SH-SY5Y (cell line): ENCODE measurements around the gene MRPS21.

ENCODE experiments used
- GATA2 ChIP-seq: IDR thresholded peaks from 2 replicates; pipeline ENCODE4 v1.6.1; 2011; ENCODE audit warnings: mild to moderate bottlenecking, low read depth, low read length
- GATA3 ChIP-seq: IDR thresholded peaks from 2 replicates; pipeline ENCODE4 v1.6.1; 2011; ENCODE audit warnings: low read depth, mild to moderate bottlenecking, low read length, moderate library complexity

MRPS21 gene

DNA sequence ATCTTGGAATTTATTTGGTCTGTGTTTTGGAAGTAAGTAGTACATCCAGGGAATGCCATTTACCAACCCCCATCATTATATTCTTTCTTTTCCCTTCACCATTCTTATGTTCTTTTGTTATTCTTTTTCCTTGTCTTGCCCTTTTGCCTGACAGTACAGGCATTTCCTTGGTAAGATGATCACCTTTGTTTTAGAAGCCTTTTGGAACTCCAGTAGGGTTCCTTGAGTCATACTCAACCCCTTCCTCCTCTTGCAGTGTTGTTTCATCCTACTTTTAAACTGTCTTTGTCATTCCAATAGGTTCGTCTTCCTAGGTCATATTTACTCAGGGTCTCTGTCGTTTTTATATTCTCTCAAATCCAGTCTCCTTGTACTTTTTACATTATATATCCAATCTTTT lies 9.2 kb downstream of the MRPS21 start:
- TF ChIP-seq GATA2 (no peak), GATA3 (no peak)

DNA sequence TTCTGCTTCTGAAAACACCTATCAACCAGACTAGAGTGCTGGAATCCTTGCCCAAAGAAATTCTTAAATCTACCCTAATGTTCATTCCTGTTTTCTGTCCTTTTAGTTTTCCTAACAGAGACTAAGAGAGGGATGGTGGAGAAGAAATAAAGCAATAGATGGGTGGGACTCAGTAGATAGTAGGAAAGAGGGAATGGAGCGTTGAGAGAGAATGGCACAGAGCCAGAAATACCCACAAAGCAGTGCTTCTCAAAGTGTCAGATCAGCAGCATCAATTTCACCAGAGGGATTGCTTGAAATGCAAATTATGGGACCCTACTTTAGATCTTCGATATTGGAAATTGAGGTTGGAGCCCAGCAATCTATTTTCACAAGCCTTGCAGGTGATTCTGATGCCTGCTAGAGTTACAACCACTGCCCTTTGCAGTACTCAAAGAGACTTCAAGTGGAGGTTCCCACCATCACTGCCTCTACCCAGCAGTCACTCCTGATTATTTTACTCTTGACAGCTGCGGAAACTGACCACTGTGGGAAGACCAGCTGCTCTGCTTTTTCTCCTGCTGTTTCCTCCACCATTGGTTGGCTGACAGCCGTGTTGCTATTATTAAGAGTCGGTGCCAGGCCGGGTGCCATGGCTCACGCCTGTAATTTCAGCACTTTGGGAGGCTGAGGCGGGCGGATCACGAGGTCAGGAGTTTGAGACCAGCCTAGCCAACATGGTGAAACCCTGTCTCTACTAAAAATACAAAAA lies 16.3 kb downstream of the MRPS21 start:
- no peak for TF ChIP-seq GATA3
- no peak for TF ChIP-seq GATA2

DNA sequence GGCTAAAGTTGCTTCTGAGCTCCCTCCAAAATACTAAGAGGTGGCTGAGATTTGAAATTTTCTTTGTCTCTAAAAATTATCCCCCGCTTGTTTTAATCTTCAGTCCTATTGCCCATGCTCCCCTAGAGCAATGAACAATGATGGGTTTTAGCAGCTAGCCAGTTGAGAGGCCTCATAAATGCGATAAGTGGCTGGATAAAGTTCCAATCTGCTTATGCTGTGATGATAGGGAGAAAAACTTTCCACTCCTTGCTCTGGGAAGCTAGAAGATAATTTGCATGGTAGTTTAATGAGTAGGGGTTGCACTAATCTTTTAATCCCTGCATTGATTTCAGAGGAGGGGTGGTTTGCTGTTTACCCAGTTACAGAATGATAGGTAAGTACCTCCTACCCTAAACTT lies 18.1 kb downstream of the MRPS21 start:
- TF ChIP-seq GATA2: no peak
- TF ChIP-seq GATA3: no peak

DNA sequence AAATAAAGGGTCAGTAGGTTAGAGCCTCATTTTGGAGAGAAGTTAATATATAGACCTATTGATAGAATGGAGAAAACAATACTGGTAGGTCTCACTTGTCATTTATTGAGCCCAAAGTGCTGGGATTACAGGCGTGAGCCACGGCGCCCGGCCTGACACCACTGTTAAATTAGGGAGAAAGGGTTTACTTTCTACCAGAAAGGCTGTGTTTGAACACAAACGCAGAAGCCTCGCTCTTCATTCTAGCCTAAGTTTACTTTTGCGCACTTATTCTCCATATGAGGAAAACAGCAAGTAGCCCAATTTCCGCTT lies 27.0 kb downstream of the MRPS21 start:
- no peak for TF ChIP-seq GATA2
- no peak for TF ChIP-seq GATA3

DNA sequence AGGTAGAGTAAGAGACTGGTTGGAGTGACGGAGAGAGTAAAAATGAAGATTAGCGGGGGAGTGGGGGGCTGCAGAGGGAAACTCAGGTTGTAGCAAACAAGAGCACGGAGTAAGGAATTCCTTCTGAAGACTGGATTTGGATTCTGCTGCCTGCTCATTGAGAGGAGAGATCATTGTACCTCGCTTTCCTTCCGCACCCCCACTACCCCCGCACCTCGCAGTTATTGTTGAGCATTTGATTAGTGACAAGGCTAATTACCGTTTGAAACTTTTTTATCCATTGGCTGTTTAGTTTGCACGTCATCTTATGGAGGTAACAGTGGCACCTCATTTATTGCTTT lies 28.1 kb downstream of the MRPS21 start:
- TF ChIP-seq GATA3: no peak
- no peak for TF ChIP-seq GATA2

DNA sequence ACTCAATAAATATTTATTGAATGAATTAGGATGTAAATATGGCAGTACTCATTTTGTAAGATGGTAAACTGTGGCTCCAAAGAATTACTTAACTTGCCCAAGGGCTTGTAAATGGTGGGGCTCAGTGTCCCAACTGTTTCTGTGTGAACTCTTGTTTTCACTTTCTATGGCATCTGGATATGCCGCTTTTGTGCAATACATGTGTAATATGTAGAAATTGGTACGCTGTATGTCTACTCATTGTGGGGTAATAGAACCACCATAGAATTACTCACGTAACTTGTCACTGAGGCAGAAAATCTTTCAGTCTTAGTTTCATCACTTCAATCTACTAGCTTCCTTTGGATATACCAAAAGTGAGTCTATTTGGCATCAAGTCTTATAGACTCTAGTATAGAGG lies 28.6 kb downstream of the MRPS21 start:
- TF ChIP-seq GATA3: no peak
- TF ChIP-seq GATA2: no peak

DNA sequence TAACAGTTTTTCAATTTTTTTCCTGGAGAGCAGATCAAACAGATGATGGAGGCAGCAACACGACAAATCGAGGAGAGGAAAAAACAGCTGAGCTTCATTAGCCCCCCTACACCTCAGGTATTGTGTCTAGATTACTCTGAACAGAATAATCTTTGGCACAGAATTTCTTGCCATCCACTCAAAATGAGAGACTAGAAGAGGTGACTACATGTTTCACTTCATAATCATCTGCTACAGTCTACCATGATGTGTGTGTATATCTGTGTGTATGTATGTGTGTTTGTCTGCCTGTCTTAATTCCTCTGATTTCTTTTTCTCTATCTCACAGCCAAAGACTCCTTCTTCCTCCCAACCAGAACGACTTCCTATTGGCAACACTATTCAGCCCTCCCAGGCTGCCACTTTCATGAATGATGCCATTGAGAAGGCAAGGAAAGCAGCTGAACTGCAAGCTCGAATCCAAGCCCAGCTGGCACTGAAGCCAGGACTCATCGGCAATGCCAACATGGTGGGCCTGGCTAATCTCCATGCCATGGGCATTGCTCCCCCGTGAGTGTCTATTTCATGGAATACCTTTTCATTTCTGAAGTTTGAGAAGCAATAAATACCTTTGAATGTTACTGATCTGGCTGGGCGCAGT lies 39.1 kb downstream of the MRPS21 start:
- TF ChIP-seq GATA2: no peak
- no peak for TF ChIP-seq GATA3

DNA sequence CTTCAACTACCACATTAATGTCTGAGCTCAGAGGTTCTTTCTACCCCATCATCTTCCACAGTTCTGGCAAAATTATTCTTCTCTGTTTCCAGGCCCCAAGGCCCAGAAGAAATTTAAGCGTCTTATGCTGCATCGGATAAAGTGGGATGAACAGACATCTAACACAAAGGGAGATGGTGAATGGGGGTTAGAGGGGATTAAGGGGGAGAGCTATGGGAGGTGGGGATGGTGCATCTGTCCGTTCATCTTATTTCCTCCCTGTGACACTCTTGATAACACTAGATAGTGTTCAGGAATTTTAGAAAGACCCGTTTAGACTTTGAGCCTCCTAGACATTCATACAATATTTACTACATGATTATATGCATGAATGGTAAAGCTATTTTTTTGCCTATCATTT lies 52.7 kb downstream of the MRPS21 start:
- TF ChIP-seq GATA2 (no peak), GATA3 (no peak)

DNA sequence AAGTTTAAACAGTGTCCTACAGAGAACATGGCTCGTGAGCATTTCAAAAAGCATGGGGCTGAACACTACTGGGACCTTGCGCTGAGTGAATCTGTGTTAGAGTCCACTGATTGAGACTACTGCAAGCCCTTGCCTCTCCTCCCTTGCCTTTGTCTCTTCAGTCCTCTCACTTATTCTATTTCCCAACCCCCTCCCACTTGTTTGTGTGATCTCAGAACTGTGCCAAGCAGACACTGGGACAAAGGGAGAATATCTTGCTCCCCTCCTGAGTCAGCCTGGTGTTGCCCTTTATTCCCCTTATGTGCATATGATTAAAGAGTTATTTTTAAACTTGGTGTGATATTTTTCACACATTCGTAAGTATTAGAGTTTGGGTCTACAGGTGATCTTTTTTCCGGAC lies 59.2 kb downstream of the MRPS21 start:
- TF ChIP-seq GATA3: no peak
- TF ChIP-seq GATA2: no peak
